MM.1S (cell line): ENCODE data around the gene ETV6.

Experiments used
- DNase-seq: peaks from one replicate; pipeline ENCODE4 v3.0.0-alpha.2; 2015
- H2AFZ ChIP-seq: fragments of 300-600 bp; sonication (generic); 2 replicates; pipeline ENCODE4 v1.6.0; 2016; ENCODE audit warnings: antibody characterized with exemption, low read length
- H3F3A ChIP-seq: fragments of 300-600 bp; sonication (generic); 2 replicates; pipeline ENCODE4 v1.6.1; 2016; ENCODE audit warnings: mild to moderate bottlenecking, antibody characterized with exemption, low read length, moderate library complexity, mixed read lengths; ENCODE audit not compliant: insufficient read depth
- H3K27ac ChIP-seq: fragments of 300-600 bp; sonication (generic); 2 replicates; pipeline ENCODE4 v1.5.1; 2016; ENCODE audit warnings: mild to moderate bottlenecking, low read length
- H3K27me3 ChIP-seq: fragments of 300-600 bp; sonication (generic); replicated peaks from 2 replicates; pipeline ENCODE4 v1.6.0; 2016; ENCODE audit warnings: low read length; ENCODE audit not compliant: insufficient read depth
- H3K36me3 ChIP-seq: fragments of 300-600 bp; sonication (generic); replicated peaks from 2 replicates; pipeline ENCODE4 v1.6.1; 2016; ENCODE audit warnings: mild to moderate bottlenecking, low read length, mixed read lengths; ENCODE audit not compliant: insufficient read depth
- H3K4me1 ChIP-seq: fragments of 300-600 bp; sonication (generic); 2 replicates; pipeline ENCODE4 v1.6.1; 2016; ENCODE audit warnings: low read length, mixed read lengths
- H3K4me2 ChIP-seq: fragments of 300-600 bp; sonication (generic); 2 replicates; pipeline ENCODE4 v1.6.0; 2016; ENCODE audit warnings: low read depth, low read length
- H3K4me3 ChIP-seq: fragments of 300-600 bp; sonication (generic); 2 replicates; pipeline ENCODE4 v1.5.1; 2016; ENCODE audit warnings: low read length, mixed read lengths
- H3K79me2 ChIP-seq: fragments of 300-600 bp; sonication (generic); 2 replicates; pipeline ENCODE4 v1.6.1; 2016; ENCODE audit warnings: mixed run types, low read length, mixed read lengths
- H3K9ac ChIP-seq: fragments of 300-600 bp; sonication (generic); 2 replicates; pipeline ENCODE4 v1.6.1; 2016; ENCODE audit warnings: low read length, mixed read lengths
- H3K9me2 ChIP-seq: fragments of 300-600 bp; sonication (generic); replicated peaks from 2 replicates; pipeline ENCODE4 v1.6.1; 2016; ENCODE audit warnings: mild to moderate bottlenecking, low read length, mixed read lengths; ENCODE audit not compliant: insufficient read depth
- H3K9me3 ChIP-seq: fragments of 300-600 bp; sonication (generic); replicated peaks from 2 replicates; pipeline ENCODE4 v1.6.1; 2016; ENCODE audit warnings: mild to moderate bottlenecking, low read length, mixed read lengths; ENCODE audit not compliant: insufficient read depth
- H4K20me1 ChIP-seq: fragments of 300-600 bp; sonication (generic); 2 replicates; pipeline ENCODE4 v1.6.1; 2016; ENCODE audit warnings: mild to moderate bottlenecking, low read length, moderate library complexity, mixed read lengths; ENCODE audit not compliant: insufficient read depth
- EZH2 ChIP-seq: fragments of 300-600 bp; sonication (generic); optimal IDR thresholded peaks from 2 replicates; pipeline ENCODE3; 2017; ENCODE audit warnings: low read depth, mild to moderate bottlenecking, antibody characterized with exemption, low read length, mixed read lengths
- EZH2phosphoT487 ChIP-seq: fragments of 300-600 bp; sonication (generic); IDR thresholded peaks from 2 replicates; pipeline ENCODE4 v1.6.1; 2018; ENCODE audit warnings: antibody characterized with exemption, low read length
- TF ChIP-seq, protein P1 (sequence below): fragments of 300-600 bp; sonication (generic); IDR thresholded peaks from 2 replicates; pipeline ENCODE4 v1.5.1; 2016; ENCODE audit warnings: antibody characterized with exemption, low read length, mixed read lengths

The ETV6 gene

DNA sequence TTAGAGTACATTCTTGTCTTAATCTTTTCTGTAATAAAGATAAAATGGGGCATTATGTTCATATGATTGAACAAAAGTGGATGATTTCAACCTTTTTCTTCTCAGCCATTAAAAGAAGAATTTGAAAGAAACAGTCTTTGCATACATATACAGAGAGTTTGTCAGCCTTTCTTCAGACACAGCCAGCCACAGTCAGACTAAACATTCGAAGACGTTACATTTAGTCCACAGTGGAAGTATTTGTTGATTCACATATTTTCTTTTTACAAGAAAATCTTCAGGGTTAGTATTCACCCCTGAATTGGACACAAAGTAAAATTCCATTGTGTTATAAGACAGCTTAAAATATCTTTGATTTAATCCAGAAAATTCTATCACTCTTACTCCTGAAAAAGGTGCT, 36.2 kb downstream of the ETV6 start:
- Histone ChIP-seq H2AFZ (no peak overlapping the region), H3K79me2 (peaks cover 43% of the 10 kb centered on the region), H3K9me2 (no peaks in the 10 kb centered on the region), H3K9ac (no peak overlapping the region), H3K36me3 (no peaks in the 10 kb centered on the region), H3K4me1 (no peaks in the 10 kb centered on the region), H4K20me1 (no peaks in the 10 kb centered on the region), H3K4me2 (no peak overlapping the region), H3F3A (no peaks in the 10 kb centered on the region), H3K9me3 (no peaks in the 10 kb centered on the region), H3K27ac (no peak overlapping the region), H3K4me3 (no peak overlapping the region), H3K27me3 (no peaks in the 10 kb centered on the region)
- no peak for DNase-seq
- TF ChIP-seq EZH2 (no peak), EZH2phosphoT487 (no peak)
- TF ChIP-seq, protein P1, sequence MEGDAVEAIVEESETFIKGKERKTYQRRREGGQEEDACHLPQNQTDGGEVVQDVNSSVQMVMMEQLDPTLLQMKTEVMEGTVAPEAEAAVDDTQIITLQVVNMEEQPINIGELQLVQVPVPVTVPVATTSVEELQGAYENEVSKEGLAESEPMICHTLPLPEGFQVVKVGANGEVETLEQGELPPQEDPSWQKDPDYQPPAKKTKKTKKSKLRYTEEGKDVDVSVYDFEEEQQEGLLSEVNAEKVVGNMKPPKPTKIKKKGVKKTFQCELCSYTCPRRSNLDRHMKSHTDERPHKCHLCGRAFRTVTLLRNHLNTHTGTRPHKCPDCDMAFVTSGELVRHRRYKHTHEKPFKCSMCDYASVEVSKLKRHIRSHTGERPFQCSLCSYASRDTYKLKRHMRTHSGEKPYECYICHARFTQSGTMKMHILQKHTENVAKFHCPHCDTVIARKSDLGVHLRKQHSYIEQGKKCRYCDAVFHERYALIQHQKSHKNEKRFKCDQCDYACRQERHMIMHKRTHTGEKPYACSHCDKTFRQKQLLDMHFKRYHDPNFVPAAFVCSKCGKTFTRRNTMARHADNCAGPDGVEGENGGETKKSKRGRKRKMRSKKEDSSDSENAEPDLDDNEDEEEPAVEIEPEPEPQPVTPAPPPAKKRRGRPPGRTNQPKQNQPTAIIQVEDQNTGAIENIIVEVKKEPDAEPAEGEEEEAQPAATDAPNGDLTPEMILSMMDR = no peak

DNA sequence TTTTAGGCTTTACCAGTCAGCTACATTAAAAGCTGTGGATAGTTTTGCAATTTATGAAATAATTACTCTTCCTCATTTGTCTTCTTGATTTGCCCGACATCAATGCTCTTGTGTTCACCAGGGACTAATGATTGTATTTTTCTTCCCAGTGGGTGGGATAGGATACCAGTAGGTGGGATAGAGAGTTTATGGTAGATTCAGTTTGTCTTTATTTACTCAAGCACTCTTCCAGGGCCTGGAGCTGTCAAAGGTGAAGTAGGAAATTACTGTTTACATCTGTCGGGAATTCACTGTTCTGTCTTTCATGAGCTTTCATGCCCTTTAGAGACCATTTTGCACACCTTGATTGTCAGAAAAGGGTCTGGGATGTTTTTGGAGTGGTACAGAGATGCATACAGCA, 36.6 kb downstream of the ETV6 start:
- no peaks in the 10 kb centered on the region for H3K36me3 ChIP-seq
- peaks cover 45% of the 10 kb centered on the region for H3K79me2 ChIP-seq
- H3K27me3 ChIP-seq = no peaks in the 10 kb centered on the region
- H3K9me2 ChIP-seq = no peaks in the 10 kb centered on the region
- no peaks in the 10 kb centered on the region for H3K9me3 ChIP-seq
- no peak overlapping the region for H3K4me2 ChIP-seq
- H3K4me3 ChIP-seq = no peak overlapping the region
- TF ChIP-seq EZH2phosphoT487 (no peak), EZH2 (no peak)
- TF ChIP-seq, protein P1 = no peak
- no peak overlapping the region for H2AFZ ChIP-seq
- no peak overlapping the region for H3K27ac ChIP-seq
- H3F3A ChIP-seq = no peaks in the 10 kb centered on the region
- H3K9ac ChIP-seq = no peak overlapping the region
- DNase-seq = no peak
- no peaks in the 10 kb centered on the region for H3K4me1 ChIP-seq
- no peaks in the 10 kb centered on the region for H4K20me1 ChIP-seq

GRCh38 chr12:11687528-11687927, 38.1 kb downstream of the ETV6 start:
- no peak overlapping the region for H2AFZ ChIP-seq
- H3K9me2 ChIP-seq = no peaks in the 10 kb centered on the region
- H3K9me3 ChIP-seq = no peaks in the 10 kb centered on the region
- H3K27ac ChIP-seq = no peak overlapping the region
- no peak overlapping the region for H3K4me3 ChIP-seq
- H3K79me2 ChIP-seq = peaks cover 55% of the 10 kb centered on the region
- no peaks in the 10 kb centered on the region for H3K27me3 ChIP-seq
- H3F3A ChIP-seq = no peaks in the 10 kb centered on the region
- no peaks in the 10 kb centered on the region for H3K36me3 ChIP-seq
- no peak for DNase-seq
- no peak overlapping the region for H3K4me2 ChIP-seq
- no peak overlapping the region for H3K9ac ChIP-seq
- no peaks in the 10 kb centered on the region for H4K20me1 ChIP-seq
- TF ChIP-seq, protein P1 = no peak
- no peak for TF ChIP-seq EZH2
- no peak for TF ChIP-seq EZH2phosphoT487
- H3K4me1 ChIP-seq = no peaks in the 10 kb centered on the region
